Uterus (tissue), 2 donors: ENCODE results near the gene FYCO1.

Experiments used
- CTCF ChIP-seq, 4 experiments: fragments of 200-600 bp in 2 of 4; fragments of 450-650 bp in 2 of 4; sonication (generic) in 2 of 4; IDR thresholded peaks; one replicate each; pipeline ENCODE4 v1.5.1; 2016 to 2019; ENCODE audit warnings: antibody characterized with exemption in 4 of 4, mild to moderate bottlenecking in 2 of 4, moderate library complexity in 1 of 4
- POLR2A ChIP-seq, 2 donors: fragments of 450-650 bp; IDR thresholded peaks; one replicate each; pipeline ENCODE4 v1.6.1; 2016; ENCODE audit warnings: antibody characterized with exemption in 2 of 2, mild to moderate bottlenecking in 1 of 2, moderate library complexity in 1 of 2

- TF ChIP-seq CTCF (IDR thresholded peaks at IDR 0.05) (no peak), POLR2A (IDR thresholded peaks at IDR 0.05) (no peak)
Measured at GRCh38 chr3:46008058-46008457, 12.4 kb upstream of the FYCO1 start.
